Measurements from ENCODE around the gene CBFA2T2. TPM values are rescaled to one million over a fixed set of nuclear protein-coding genes. Genes with fewer than 3 reads are reported as not detected.

Gene CBFA2T2
- total RNA-seq, 2 donors from 2014 or later: 10.6 to 12.5 TPM

DNA sequence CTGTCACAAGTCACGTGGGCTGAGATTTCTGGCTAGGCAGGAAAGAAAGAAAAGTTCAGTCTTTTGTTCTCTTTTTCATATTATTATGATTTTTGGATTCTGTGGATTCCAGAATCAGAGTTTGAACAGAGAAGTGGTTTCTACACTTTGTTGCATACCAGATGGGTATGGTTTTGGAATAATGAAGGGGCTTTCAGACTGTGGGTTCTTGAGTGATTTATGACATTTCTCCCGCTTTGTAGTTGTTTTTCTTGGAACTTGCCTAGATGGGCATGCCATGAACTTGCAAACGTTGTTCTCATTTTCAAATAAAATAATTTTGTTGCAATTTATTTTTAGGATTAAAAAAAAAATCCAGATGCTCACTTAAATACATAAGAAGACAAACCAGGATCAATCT lies 34.4 kb downstream of the CBFA2T2 start:
- Histone ChIP-seq H3K4me3 (no peak overlapping the region), H3K9me3 (no peaks in the 10 kb centered on the region), H3K4me1 (peaks cover 4% of the 10 kb centered on the region), H3K27ac (no peak overlapping the region), H3K27me3 (no peaks in the 10 kb centered on the region), H3K36me3 (replicated peaks in 1 of 2; ENCODE audit: insufficient read depth in 1 of 2, low read depth in 2 of 2) (no peaks in the 10 kb centered on the region)
- ATAC-seq: no peak
- no peak for DNase-seq
- intact Hi-C loops (cut with DNase I): no loop called here
- TF ChIP-seq, protein P1, sequence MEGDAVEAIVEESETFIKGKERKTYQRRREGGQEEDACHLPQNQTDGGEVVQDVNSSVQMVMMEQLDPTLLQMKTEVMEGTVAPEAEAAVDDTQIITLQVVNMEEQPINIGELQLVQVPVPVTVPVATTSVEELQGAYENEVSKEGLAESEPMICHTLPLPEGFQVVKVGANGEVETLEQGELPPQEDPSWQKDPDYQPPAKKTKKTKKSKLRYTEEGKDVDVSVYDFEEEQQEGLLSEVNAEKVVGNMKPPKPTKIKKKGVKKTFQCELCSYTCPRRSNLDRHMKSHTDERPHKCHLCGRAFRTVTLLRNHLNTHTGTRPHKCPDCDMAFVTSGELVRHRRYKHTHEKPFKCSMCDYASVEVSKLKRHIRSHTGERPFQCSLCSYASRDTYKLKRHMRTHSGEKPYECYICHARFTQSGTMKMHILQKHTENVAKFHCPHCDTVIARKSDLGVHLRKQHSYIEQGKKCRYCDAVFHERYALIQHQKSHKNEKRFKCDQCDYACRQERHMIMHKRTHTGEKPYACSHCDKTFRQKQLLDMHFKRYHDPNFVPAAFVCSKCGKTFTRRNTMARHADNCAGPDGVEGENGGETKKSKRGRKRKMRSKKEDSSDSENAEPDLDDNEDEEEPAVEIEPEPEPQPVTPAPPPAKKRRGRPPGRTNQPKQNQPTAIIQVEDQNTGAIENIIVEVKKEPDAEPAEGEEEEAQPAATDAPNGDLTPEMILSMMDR (IDR thresholded peaks at IDR 0.05): no peak
- no peak for TF ChIP-seq POLR2A (IDR thresholded peaks at IDR 0.05)
- WGBS, 2 donors: 35 to 40% methylated on average over 3 of the region's 3 CpGs

- Histone ChIP-seq H3K9me3 (no peaks in the 10 kb centered on the region), H3K4me1 (peaks cover 4% of the 10 kb centered on the region), H3K27ac (no peak overlapping the region), H3K27me3 (no peaks in the 10 kb centered on the region), H3K4me3 (no peak overlapping the region), H3K36me3 (replicated peaks in 1 of 2; ENCODE audit: insufficient read depth in 1 of 2, low read depth in 2 of 2) (no peaks in the 10 kb centered on the region)
- no peak for TF ChIP-seq POLR2A (IDR thresholded peaks at IDR 0.05)
- TF ChIP-seq, protein P1 (IDR thresholded peaks at IDR 0.05): no peak
- ATAC-seq (no peak), DNase-seq (no peak)
- intact Hi-C loops (cut with DNase I): no loop called here
- 68 to 70% methylated on average over 2 of the region's 2 CpGs for WGBS, 2 donors
These were observed 36.9 kb downstream of the CBFA2T2 start for GRCh38 chr20:33526769-33527168.

DNA sequence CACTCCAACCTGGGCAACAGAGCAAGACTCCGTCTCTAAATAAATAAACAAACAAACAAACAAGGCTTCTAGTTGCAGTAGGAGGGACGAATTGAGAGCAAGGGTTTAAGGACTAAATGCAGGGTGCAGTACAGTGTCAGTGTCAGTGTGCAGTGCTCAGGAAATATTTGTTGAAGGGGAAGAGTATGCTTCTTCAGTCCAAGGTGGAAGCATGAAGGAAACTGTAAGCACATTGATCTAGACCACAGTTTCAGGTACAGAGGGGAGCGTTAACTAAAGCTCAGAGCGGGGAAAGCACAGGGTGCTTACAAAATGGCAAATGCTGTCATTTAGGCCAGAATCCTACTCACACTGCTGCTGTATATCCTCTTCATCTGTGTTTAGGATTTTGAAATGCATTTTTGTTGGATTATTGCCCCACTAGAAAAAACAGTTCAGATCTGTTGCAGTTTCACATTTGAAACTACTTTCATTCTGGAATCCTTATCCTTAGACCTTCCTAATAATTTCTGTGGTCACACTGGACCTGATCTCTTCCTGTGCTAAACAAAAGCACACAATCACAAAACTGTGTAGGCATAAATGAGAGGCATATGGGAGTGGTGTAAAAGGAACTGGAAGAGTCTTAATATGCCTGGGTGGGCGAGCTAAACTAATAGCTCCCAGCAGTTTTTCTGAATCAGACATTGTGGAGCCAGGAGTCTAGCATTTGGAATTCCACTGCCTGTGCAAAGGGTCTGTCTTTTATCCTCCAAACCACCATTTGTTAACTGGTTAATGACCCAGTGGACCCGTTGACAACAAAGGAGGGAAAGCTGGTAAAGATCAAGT lies 41.4 kb downstream of the CBFA2T2 start:
- H3K36me3 ChIP-seq (replicated peaks in 1 of 2; ENCODE audit: insufficient read depth in 1 of 2, low read depth in 2 of 2): no peaks in the 10 kb centered on the region
- intact Hi-C loops (cut with DNase I): no loop called here
- WGBS, 2 donors: 77 to 86% methylated on average over 6 of the region's 6 CpGs
- no peak for DNase-seq
- H3K9me3 ChIP-seq: no peaks in the 10 kb centered on the region
- no peaks in the 10 kb centered on the region for H3K27me3 ChIP-seq
- H3K4me1 ChIP-seq: no peaks in the 10 kb centered on the region
- TF ChIP-seq, protein P1 (IDR thresholded peaks at IDR 0.05): no peak
- TF ChIP-seq POLR2A (IDR thresholded peaks at IDR 0.05): no peak
- H3K27ac ChIP-seq: no peak overlapping the region
- H3K4me3 ChIP-seq: no peak overlapping the region
- ATAC-seq: no peak

DNA sequence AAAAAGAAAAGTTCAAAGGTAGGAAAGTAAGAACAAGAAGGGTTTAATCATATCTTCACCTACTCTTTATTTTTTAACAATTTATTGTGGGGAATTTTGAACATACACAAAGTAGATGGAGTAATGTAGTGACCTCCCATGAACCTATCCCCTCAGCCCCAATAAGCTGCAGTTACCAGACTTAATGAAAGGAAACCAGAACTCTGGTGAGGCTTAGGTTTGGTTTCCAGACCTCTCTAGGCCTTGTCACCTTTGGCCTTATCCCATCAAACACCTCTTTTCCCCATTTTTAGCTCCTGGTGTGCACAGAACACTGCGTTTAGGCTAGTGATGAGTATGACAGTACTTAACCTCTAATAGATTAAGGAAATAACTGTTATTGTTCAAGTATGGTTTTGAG lies 42.0 kb downstream of the CBFA2T2 start:
- intact Hi-C loops (cut with DNase I): no loop called here
- TF ChIP-seq, protein P1 (IDR thresholded peaks at IDR 0.05): no peak
- TF ChIP-seq POLR2A (IDR thresholded peaks at IDR 0.05): no peak
- 53 to 61% methylated on average over 1 of the region's 1 CpG for WGBS, 2 donors
- H3K9me3 ChIP-seq: no peaks in the 10 kb centered on the region
- H3K36me3 ChIP-seq (replicated peaks in 1 of 2; ENCODE audit: insufficient read depth in 1 of 2, low read depth in 2 of 2): no peaks in the 10 kb centered on the region
- ATAC-seq: no peak
- no peak for DNase-seq
- H3K4me3 ChIP-seq: no peak overlapping the region
- no peak overlapping the region for H3K27ac ChIP-seq
- no peaks in the 10 kb centered on the region for H3K27me3 ChIP-seq
- H3K4me1 ChIP-seq: no peaks in the 10 kb centered on the region
